Lower lobe of right lung (tissue), 2 donors: ENCODE data around the gene GREM1. TPM values are rescaled to one million over a fixed set of nuclear protein-coding genes. Genes with fewer than 3 reads are reported as not detected.

Source experiments
- ATAC-seq, 2 donors: fragments of 200-7000 bp; cut with Tn5 transposase; one replicate each; pipeline ENCODE4 v1.9.1; 2020 to 2022; ENCODE audit warnings: mild to moderate bottlenecking in 2 of 2, moderate library complexity in 2 of 2
- DNase-seq: peaks from one replicate; pipeline ENCODE4 v3.0.0-alpha.2; 2020
- H3K27ac ChIP-seq: fragments of 200-600 bp; one replicate; pipeline ENCODE4 v1.8.0; 2022
- H3K27me3 ChIP-seq: fragments of 200-600 bp; one replicate; pipeline ENCODE4 v1.8.0; 2022; ENCODE audit warnings: low read depth
- H3K36me3 ChIP-seq: fragments of 200-600 bp; one replicate; pipeline ENCODE4 v1.8.0; 2022; ENCODE audit warnings: mild to moderate bottlenecking
- H3K4me1 ChIP-seq: fragments of 200-600 bp; one replicate; pipeline ENCODE4 v1.8.0; 2022
- H3K4me3 ChIP-seq: fragments of 200-600 bp; one replicate; pipeline ENCODE4 v1.8.0; 2022; ENCODE audit warnings: mild to moderate bottlenecking
- H3K9me3 ChIP-seq: fragments of 200-600 bp; one replicate; pipeline ENCODE4 v1.8.0; 2022
- CTCF ChIP-seq: fragments of 200-600 bp; IDR thresholded peaks from one replicate; pipeline ENCODE4 v1.8.0; 2022; ENCODE audit warnings: antibody characterized with exemption, mild to moderate bottlenecking
- intact Hi-C: fragments of 100-400 bp; cut with DNase I; formaldehyde crosslinking; loops from one replicate; pipeline ENCODE4 v1.11.0; 2022
- total RNA-seq: library from RNA; stranded (reverse); fragmentation: NEBNext Ultra II Directional; extraction: Animal tissue kit (Norgen Biotek cat#: 25700); gene quantifications from one replicate; pipeline ENCODE4 v1.2.1, GENCODE V29; 2021
- donor health status: DM: no; HTN: yes; CAD: no; lungs with severe emphysema.

The GREM1 gene
- total RNA-seq, 1 donor from 2014 or later: 3.1 TPM

DNA sequence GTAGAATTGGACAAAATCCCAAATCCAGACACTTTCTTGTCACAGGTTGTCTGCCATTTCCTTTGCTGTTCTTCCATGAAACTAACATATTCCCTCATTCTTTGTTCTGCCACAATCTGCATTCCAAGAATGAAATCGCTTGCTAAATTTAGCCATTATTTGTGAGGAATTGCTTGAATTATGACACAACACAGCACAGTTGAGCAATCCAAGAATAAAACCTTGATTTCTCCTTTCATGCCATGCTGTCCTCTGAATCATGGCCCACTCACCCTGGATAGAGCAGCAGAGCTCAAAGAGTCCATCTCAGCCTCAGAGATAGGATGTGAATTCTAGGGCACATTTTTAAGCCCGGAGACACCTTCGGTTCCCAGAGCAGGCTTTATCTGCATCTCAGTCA, 35.2 kb upstream of the GREM1 start:
- DNase-seq: no peak
- intact Hi-C loops: no loop called here
- no peak for TF ChIP-seq CTCF
- no peak overlapping the region for H3K4me3 ChIP-seq
- H3K4me1 ChIP-seq: peaks cover 7% of the 10 kb centered on the region
- H3K36me3 ChIP-seq: no peaks in the 10 kb centered on the region
- no peaks in the 10 kb centered on the region for H3K9me3 ChIP-seq
- ATAC-seq: peak; percentile 57 to 65
- no peak overlapping the region for H3K27ac ChIP-seq
- H3K27me3 ChIP-seq: no peaks in the 10 kb centered on the region

DNA sequence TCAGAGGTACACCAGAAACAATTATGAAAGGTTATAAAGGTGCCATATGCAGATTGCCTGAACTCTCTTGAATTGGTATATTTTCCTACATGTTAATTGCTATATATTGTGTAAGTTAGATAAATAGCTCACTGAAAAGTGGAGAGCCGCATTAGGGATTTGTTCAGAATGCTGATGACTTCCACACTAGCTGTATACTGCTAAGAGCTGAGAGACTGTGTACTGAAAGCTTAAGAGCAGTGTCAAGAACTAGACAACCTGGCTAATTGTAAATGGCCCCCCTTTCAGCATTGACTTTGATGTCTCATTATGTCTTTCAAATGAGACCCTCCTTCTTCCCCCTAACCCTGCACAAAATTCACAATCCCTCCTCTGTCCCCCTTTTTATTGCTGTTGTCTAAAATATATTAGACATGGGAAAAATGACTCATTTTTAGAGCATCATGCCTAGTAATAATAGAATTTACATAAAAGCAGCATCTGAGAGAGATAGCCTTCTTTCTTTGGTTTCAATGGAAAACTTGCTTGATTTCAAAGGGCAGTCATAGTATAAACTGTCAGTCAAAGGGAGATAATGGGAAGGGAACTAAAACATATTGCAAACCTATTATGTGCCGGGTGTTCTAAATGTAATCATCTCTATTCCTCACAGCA, 34.7 kb upstream of the GREM1 start:
- no peak overlapping the region for H3K4me3 ChIP-seq
- TF ChIP-seq CTCF: no peak
- H3K27me3 ChIP-seq: no peaks in the 10 kb centered on the region
- no peaks in the 10 kb centered on the region for H3K36me3 ChIP-seq
- H3K9me3 ChIP-seq: no peaks in the 10 kb centered on the region
- no peak overlapping the region for H3K27ac ChIP-seq
- DNase-seq (no peak), ATAC-seq (no peak)
- H3K4me1 ChIP-seq: peaks cover 7% of the 10 kb centered on the region
- intact Hi-C loops: no loop called here

DNA sequence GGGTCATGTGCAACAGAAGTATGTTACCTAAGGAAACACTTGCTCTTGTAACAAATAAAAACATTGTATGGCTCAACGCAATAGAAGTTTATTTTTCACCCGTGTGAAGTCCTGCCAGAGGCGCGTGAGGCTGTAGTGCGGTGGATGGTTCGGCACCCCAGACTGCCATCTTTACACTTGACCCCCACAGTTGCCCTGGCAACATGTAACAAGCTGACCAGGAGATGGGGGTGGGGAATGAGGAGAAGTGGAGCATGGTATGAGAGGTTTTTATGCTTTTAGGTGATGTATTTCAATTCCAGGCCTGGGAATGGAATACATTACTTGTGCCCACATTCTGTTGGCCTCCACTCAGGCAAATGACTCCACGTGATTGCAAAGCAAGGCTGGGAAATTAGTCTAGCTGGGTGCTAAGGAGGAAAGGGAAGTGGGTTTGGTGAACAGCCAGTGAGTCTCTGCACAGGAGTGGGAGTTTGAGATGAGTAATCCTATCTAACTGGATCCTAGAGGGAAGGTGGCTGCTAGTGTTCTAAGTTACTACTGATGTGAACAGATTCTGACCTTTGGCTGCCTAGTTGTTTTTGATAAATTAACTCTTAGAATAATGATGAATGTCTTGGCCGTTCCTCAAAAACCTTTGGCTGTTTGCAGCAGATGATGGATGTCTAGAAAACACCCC, 33.8 kb upstream of the GREM1 start:
- Histone ChIP-seq H3K27ac (no peak overlapping the region), H3K4me1 (peaks cover 7% of the 10 kb centered on the region), H3K9me3 (no peaks in the 10 kb centered on the region), H3K36me3 (no peaks in the 10 kb centered on the region), H3K27me3 (no peaks in the 10 kb centered on the region), H3K4me3 (no peak overlapping the region)
- ATAC-seq (peak; percentile 74 to 77), DNase-seq (no peak)
- no peak for TF ChIP-seq CTCF
- intact Hi-C loops: no loop called here

GRCh38 chr15:32685576-32685975, 32.2 kb upstream of the GREM1 start:
- Histone ChIP-seq H3K36me3 (no peaks in the 10 kb centered on the region), H3K4me3 (no peak overlapping the region), H3K4me1 (peaks cover 7% of the 10 kb centered on the region), H3K27ac (no peak overlapping the region), H3K27me3 (no peaks in the 10 kb centered on the region), H3K9me3 (no peaks in the 10 kb centered on the region)
- ATAC-seq (no peak), DNase-seq (no peak)
- TF ChIP-seq CTCF: no peak
- intact Hi-C loops: no loop called here

GRCh38 chr15:32687556-32687955, 30.2 kb upstream of the GREM1 start:
- no peak for TF ChIP-seq CTCF
- H3K4me1 ChIP-seq: peaks cover 1% of the 10 kb centered on the region
- ATAC-seq (no peak), DNase-seq (no peak)
- no peak overlapping the region for H3K27ac ChIP-seq
- no peaks in the 10 kb centered on the region for H3K9me3 ChIP-seq
- no peaks in the 10 kb centered on the region for H3K36me3 ChIP-seq
- no peak overlapping the region for H3K4me3 ChIP-seq
- intact Hi-C loops: no loop called here
- H3K27me3 ChIP-seq: no peaks in the 10 kb centered on the region
